Left renal cortex interstitium (tissue), 4 donors: ENCODE results near the gene SAFB2. TPM values are rescaled to one million over a fixed set of nuclear protein-coding genes. Genes with fewer than 3 reads are reported as not detected.
"Not testable (repeated sequence)": the region's sequence is repeated elsewhere in the genome, so short reads cannot be mapped to it uniquely, and the experiment has no call there.

Experiments
- DNase-seq, 4 donors: peaks; one replicate each; pipeline ENCODE4 v3.0.0-alpha.2; 2013; ENCODE audit warnings: low read depth in 4 of 4, low spot score in 2 of 4, missing footprints in 1 of 4
- polyA plus RNA-seq, 4 donors: library from polyadenylated mRNA; unstranded; fragments of 120-200 nt; gene quantifications; one replicate each; pipeline ENCODE4 v1.2.1, GENCODE V29; 2013; ENCODE audit not compliant: insufficient read length in 4 of 4

The SAFB2 gene
- polyA plus RNA-seq, 4 donors: 51.1 to 120 (median 91.7) TPM

DNA sequence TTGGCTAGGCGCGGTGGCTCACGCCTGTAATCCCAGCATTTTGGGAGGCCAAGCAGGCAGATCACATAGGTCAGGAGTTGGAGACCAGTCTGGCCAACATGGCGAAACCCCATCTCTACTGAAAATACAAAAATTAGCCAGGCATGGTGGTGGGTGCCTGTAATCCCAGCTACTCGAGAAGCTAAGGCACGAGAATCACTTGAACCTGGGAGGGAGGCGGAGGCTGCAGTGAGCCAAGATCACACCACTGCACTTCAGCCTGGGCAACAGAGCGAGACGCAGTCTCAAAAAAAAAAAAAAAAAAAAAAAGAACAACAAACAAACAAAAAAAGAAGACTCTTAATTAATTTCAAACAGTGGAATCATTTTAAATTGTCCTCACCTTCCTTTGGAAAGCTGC, 13.8 kb downstream of the SAFB2 start:
- not testable (repeated sequence) for DNase-seq

DNA sequence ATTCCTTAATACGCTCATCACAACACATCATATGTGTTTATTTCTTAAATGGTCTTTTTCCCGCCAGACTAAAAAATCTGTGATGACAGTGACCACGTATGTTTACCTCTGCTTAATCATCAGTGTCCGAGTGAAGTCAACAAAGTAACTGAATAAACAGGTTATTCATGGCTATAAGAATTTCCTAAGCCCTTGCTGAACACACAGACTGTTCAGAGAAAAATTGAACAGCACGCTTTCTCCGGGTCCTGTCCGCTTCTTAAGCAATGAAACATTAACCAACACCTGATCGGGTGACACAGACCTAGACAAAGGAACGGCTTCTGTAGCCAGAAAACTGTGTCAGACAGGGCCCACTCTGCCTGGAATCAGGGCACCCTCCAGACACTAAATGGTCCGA, 14.3 kb downstream of the SAFB2 start:
- no peak for DNase-seq

- DNase-seq: no peak
Measured at GRCh38 chr19:5607318-5608275, 15.0 kb downstream of the SAFB2 start.

GRCh38 chr19:5605362-5605761, 17.2 kb downstream of the SAFB2 start:
- no peak for DNase-seq

GRCh38 chr19:5603626-5604025, 18.9 kb downstream of the SAFB2 start:
- DNase-seq: no peak

DNA sequence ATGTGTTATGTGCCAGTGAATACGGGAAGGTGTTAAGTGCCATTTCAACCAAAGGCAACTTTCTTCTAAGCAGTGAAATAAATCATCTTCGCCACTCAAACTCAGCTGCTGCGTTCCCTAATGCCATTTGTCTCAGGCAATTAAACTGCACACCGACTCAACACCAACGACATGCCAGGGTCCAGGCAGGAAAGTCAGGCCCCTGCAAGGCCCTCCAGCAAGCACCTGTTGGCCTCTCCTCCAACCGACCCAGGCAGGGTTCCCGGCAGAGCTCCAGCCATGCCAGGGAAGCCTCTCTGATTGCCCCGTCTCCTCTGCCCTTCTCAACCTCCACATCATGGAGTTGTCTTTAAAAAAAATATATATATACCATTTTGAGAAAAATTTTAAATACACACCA, 21.8 kb downstream of the SAFB2 start:
- no peak for DNase-seq

DNA sequence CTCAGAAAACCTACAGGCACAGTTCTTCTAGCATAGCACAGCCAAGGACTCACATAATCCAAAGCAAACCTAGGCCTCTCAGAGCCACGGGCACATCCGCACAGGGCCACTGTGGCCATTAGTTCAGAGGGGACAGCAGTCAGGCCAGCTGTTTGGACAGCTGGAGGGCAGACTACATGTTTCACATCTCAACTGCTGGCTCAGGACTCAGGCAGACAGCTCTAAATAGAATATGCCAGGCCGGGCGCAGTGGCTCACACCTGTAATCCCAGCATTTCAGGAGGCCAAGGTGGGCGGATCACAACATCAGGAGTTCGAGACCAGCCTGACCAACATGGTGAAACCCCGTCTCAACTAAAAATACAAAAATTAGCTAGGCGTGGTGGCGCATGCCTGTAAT, 26.8 kb downstream of the SAFB2 start:
- no peak for DNase-seq

DNA sequence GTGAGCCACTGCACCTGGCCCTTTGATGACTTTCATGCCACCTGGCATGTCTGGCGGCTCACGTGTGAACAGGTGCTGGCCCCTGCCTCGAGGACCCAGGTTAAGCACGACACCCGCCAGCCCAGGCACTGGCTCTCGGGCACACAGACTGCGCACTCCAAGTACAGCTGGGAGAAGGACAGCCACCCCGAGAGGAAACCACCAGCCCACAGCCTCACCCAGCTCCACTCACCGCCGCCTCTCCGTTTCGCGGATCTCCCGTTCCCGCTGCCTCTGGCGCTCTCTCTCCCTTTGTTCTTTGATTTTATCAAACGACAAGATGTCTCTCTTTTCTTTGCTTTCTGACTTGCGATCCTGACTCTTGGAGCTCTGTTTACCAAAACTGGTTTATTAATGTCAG, 27.4 kb downstream of the SAFB2 start:
- DNase-seq: no peak

DNA sequence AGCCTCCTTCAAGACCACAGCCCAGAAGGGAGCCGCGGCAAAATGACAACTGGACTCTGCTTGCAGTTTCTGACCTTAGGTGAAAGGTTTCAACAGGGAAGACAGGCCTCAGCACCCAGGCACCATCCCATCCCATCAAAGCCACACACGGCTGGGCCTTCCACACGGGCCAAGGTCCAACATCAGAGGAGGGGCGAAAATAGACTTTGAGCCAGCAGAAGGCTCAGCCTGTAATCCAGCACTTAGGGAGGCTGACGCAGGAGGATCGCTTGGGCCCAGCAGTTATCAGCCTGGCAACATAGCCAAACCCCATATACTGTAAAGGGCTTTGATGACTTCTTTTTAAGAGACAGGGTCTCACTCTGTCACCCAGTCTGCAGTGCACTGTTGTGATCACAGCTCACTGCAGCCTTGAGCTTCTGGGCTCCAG, 28.0 kb downstream of the SAFB2 start:
- no peak for DNase-seq

GRCh38 chr19:5593343-5594255, 29.0 kb downstream of the SAFB2 start:
- no peak for DNase-seq

- no peak for DNase-seq
Measured at GRCh38 chr19:5592531-5593342, 29.8 kb downstream of the SAFB2 start.

DNA sequence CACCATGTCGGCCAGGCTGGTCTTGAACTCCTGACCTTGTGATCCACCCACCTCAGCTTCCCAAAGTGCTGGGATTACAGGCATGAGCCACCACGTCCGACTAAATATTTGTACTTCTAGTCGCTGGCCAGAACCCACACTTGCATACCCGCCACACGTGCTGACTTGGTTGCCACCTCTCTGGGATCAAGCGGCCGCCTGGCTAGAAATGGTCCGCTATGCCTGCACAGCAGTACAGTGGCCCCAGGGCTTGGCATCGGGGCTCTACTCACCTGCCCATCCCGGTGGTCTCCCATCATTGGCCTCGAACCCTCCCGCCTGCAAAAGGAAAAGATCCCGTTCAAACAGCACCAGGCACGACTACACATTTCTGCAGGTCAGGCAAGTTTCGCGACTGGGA, 31.1 kb downstream of the SAFB2 start:
- no peak for DNase-seq

DNA sequence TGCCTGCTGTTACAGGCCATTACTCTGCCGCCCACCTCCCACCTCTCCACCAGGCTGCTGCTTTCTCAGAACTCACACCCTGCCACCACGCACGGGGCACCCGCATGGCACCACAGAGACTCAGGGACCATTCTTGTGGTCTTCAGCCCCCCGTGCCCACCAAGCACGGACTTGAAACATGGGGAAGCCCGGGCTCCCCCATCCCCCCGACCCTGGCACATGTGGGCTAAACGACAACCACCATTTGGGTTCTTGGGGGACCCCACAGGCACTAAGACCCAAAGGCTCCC, 31.8 kb downstream of the SAFB2 start:
- no peak for DNase-seq

DNA sequence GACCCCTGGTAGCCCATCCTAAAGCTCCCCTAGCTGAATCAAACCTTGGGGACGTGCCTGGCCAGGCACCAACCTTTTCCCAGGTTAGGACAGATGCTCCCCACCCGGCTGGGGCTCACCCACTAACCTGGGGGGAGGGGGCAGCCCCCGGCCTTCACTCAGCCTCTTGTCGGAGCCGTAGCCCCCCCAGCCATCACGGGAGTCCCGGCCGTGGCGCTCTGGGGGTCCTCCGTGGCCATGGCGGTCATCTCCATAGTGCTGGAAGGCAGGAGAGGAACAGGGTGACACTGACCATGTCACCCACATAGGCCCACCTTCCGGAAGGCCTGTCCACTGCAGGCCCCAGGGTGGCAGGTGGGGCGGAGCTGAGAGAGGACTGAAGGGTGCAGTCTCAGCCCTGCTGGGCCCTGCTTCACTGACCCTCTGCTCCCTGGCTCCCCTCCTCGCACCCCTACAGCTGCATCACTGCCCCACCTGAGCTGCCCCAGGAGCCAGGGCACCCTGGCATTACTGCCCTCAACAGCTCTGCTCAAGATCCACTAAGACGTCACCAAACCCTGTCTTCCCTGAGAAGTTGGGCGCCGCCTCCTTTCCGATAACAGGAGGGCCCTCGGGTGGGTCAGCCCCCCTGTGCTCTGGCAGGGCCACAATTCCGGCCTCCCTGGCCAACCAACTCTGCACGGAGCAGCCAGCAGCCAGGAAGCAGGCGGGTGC, 32.3 kb downstream of the SAFB2 start:
- DNase-seq: no peak

DNA sequence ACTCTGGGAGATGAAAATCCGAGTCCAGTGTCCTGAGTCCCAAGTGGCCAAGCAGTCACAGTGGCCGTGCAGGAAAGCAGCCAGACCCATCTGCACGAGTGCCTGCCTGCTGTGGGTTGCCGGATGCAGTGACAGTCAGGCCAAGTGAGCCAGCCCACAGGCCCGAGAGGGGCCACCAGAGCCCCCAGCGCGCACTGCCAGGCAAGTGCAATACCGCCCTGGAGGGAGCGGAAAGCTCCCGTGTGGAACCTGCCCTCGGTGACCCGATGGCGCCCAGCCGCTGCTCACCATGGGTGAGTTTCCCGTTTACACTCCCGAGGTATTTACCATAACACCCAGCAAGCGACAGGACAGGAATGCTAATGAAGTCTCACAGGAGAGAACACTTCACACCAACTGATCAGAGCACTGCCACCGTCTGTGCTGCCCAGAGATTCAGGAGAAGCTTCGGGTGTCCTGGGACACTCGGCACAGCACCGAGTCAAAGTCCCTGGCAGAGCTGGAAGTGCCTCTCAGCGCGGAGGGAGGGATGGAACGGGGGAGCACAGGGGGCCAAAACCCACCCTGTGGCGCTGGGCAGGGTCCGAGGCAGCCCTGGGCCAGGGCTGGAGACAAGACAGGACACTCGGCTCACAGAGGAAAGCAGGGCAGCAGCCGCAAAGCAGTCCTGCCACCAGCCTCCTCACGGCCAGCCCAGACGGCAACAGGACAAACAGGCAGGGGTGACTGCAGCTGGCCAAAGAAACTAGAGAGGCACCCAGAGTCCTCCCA, 33.5 kb downstream of the SAFB2 start:
- DNase-seq: no peak

DNA sequence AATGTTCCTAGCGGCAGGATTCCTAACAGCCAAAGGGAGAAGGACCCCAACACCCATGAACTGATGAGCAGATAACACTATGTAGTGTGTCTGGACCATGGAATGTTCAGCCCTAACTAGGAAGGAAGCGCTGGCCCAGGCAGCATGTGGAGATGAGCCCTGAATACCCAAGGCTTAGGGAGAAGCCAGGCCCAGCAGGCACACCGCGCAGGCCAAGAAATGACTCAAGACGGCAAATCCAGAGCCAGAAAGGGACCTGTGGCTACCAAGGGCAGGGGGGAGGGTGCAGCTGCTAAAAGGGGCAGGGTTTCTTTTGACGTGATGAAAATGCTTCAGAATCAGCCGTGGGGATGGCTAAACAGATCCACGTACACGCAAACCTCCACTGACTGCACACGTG, 34.1 kb downstream of the SAFB2 start:
- no peak for DNase-seq

DNA sequence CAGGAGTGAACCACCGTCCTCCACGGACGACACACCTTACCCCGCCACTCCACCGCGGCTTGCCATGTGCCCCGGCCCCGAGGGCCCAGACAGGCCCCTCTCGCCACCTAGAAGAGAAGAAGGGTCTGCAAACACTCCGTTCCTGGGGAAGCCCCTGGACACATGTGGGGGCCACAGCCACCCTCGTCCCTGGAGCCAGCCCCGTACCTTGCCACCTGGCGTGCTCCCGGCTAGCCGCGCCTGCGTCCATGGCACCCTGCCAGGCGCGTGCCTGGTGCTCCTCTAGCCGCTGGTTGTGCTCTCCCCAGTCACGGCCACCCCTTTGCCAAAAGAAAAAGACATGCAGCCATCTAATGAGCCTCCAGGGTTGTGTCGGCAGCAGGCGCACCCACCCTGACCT, 34.9 kb downstream of the SAFB2 start:
- DNase-seq: no peak

DNA sequence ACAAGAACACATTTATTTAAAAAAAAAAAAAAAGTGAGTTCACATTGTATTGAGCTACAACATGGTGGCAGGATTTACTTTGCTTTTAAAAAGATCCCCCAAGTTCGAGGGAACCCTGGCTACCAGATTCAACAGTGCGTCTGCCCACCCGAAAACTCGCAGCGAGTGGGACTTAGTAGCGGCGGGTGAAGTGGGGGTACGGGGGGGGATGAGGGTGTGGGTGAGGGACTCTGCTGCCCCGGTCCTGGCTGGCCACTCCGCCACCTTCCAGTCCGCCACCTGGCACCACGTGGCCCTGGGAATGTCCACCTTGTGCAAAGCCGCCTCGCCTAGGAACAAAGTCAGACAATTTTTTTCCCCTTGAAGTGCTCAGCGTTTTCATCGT, 35.5 kb downstream of the SAFB2 start:
- no peak for DNase-seq

DNA sequence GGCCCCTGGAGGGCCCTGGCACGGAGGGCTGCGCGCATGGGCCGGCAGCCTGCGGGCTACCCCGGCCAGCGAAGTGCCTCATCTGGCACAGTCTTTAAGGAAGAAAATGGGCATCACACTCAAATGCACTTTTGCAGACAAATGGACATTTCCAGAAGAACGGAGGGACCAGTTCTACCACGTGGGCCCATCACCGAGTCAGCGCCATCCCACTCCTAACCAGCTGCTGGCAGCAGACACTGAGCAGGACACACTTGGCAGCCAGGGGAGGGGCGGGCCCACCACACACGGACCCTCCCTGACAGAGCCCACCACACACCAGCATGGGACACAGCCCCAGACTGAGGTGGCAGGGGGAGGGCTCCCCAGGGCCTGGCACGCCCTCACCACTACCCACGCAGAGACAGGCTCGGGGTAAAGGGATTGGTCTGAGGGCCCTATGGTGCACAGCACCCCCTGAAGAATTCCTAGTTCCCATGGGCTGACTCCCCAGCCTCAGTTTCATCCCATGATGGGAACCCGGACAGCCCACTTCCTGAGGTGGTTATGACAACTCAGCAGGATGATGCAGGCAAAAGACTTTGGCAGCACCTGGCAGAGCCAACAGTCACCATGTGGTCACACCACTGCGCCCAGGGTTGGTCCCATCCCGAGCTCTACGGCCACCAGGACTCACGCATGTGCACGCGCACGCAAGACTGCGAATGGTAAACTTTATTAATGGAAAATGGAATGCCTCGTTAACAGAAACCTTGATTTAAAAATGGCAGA, 36.1 kb downstream of the SAFB2 start:
- no peak for DNase-seq
